ENCODE results near the gene PPIB. TPM values are rescaled to one million over a fixed set of nuclear protein-coding genes. Genes with fewer than 3 reads are reported as not detected.
"Not testable (repeated sequence)": the region's sequence is repeated elsewhere in the genome, so short reads cannot be mapped to it uniquely, and the experiment has no call there.

Gene PPIB
- total RNA-seq, 3 donors from 2014 or later (not counting 1 experiment from before 2014, with no cell fraction given) = 234 to 298 (median 251) TPM

DNA sequence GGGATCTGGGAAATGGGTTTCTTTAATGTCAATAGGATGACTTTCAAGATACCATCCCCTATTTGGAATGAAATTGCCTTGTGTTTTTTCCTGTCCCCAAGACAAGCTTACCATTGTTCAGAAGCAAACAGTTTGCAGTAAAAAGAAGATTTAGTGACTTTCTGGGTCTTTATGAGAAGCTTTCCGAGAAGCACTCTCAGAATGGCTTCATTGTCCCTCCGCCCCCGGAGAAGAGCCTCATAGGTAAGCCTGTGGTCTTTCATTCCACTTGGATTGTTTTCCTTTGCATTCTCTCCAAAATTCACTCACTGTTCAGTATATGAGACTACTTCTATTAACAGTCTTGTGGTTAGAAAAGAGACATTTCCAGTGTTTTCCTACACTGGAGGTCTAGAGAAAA is 36.8 kb downstream of the PPIB start:
- Histone ChIP-seq H3K4me3 (ENCODE audit: low read length) (no peak overlapping the region), H3K27me3 (ENCODE audit: control insufficient read depth, insufficient read depth, low read length) (no peaks in the 10 kb centered on the region), H3K4me1 (ENCODE audit: control insufficient read depth, insufficient read depth, low read length) (no peaks in the 10 kb centered on the region), H3K27ac (ENCODE audit: low read length) (no peak overlapping the region), H3K36me3 (ENCODE audit: control insufficient read depth, insufficient read depth, low read length) (peaks cover 85% of the 10 kb centered on the region), H3K9me3 (ENCODE audit: control insufficient read depth, insufficient read depth, low read length) (no peaks in the 10 kb centered on the region)
- TF ChIP-seq, protein P1, sequence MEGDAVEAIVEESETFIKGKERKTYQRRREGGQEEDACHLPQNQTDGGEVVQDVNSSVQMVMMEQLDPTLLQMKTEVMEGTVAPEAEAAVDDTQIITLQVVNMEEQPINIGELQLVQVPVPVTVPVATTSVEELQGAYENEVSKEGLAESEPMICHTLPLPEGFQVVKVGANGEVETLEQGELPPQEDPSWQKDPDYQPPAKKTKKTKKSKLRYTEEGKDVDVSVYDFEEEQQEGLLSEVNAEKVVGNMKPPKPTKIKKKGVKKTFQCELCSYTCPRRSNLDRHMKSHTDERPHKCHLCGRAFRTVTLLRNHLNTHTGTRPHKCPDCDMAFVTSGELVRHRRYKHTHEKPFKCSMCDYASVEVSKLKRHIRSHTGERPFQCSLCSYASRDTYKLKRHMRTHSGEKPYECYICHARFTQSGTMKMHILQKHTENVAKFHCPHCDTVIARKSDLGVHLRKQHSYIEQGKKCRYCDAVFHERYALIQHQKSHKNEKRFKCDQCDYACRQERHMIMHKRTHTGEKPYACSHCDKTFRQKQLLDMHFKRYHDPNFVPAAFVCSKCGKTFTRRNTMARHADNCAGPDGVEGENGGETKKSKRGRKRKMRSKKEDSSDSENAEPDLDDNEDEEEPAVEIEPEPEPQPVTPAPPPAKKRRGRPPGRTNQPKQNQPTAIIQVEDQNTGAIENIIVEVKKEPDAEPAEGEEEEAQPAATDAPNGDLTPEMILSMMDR (IDR thresholded peaks at IDR 0.05) = no peak
- H3K4me1 Mint-ChIP-seq = peaks cover 8 to 11% of the 10 kb centered on the region in 2 donors
- H3K36me3 Mint-ChIP-seq = peaks cover 28% of the 10 kb centered on the region
- H3K4me3 Mint-ChIP-seq = no peak overlapping the region
- intact Hi-C loops (cut with micrococcal nuclease) = no loop called here
- H3K27ac Mint-ChIP-seq = no peak overlapping the region
- H3K27me3 Mint-ChIP-seq (ENCODE audit: low read depth in 2 of 2) = no peaks in the 10 kb centered on the region
- whole genome bisulfite sequencing (ENCODE audit: insufficient coverage) = 64% methylated on average over 3 of the region's 3 CpGs
- ATAC-seq (no peak), DNase-seq (no peak)
- H3K9me3 Mint-ChIP-seq = no peaks in the 10 kb centered on the region

DNA sequence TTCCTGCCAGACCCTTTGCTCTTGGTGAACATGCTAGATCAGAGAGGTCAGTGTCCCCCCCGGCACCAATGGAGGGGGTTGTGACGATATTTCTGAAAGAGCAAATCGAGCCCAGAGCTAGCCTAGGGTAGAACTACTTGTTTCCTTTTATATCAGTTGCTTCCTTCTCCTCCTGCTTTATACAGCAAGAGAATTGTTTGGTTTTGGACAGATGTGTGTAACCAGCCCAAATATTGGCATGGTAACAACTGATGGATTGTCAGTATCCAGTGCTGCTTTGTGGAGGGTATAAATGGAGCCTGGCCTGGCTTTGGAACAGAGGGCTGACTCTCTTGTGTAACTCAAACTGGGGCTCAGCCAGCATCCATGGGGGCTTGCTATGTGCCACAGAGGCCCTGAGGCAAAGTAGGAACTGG is 39.9 kb downstream of the PPIB start:
- Mint-ChIP-seq H3K27me3 (ENCODE audit: low read depth in 2 of 2) (no peaks in the 10 kb centered on the region), H3K4me3 (no peak overlapping the region), H3K27ac (no peak overlapping the region), H3K36me3 (peaks cover 26% of the 10 kb centered on the region), H3K9me3 (no peaks in the 10 kb centered on the region), H3K4me1 (peaks cover 11 to 13% of the 10 kb centered on the region in 2 donors)
- 100% methylated on average over 2 of the region's 3 CpGs for WGBS (ENCODE audit: insufficient coverage)
- ATAC-seq (no peak), DNase-seq (no peak)
- H3K36me3 ChIP-seq (ENCODE audit: control insufficient read depth, insufficient read depth, low read length) = peaks cover 84% of the 10 kb centered on the region
- no peak overlapping the region for H3K4me3 ChIP-seq (ENCODE audit: low read length)
- H3K4me1 ChIP-seq (ENCODE audit: control insufficient read depth, insufficient read depth, low read length) = no peaks in the 10 kb centered on the region
- intact Hi-C loops (cut with micrococcal nuclease) = no loop called here
- H3K27ac ChIP-seq (ENCODE audit: low read length) = no peak overlapping the region
- TF ChIP-seq, protein P1 (IDR thresholded peaks at IDR 0.05) = no peak
- no peaks in the 10 kb centered on the region for H3K9me3 ChIP-seq (ENCODE audit: control insufficient read depth, insufficient read depth, low read length)
- no peaks in the 10 kb centered on the region for H3K27me3 ChIP-seq (ENCODE audit: control insufficient read depth, insufficient read depth, low read length)

DNA sequence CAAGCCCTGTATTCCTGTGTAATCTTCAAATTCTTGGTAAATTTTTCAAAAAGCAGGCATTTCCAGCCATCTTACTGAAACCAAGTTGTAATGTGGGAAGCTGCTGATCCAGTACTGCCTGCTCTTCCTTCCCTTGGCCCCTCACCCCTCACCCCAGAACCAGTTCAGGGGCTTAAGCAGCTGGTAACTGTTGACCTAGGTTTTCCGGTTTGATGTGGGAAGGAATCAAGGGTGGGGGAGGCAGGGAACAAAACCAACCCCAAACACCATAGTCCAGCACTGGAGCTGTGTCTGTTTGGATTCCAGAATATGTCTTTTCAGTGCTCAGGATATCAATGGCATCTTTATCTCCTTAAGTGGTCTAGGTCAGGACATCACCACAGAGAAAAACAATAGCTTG is 40.4 kb downstream of the PPIB start:
- H3K27me3 Mint-ChIP-seq (ENCODE audit: low read depth in 2 of 2) = no peaks in the 10 kb centered on the region
- WGBS (ENCODE audit: insufficient coverage) = 100% methylated on average over 1 of the region's 1 CpG
- H3K9me3 Mint-ChIP-seq = no peaks in the 10 kb centered on the region
- no peak for ATAC-seq
- Histone ChIP-seq H3K9me3 (ENCODE audit: control insufficient read depth, insufficient read depth, low read length) (no peaks in the 10 kb centered on the region), H3K4me3 (ENCODE audit: low read length) (no peak overlapping the region), H3K27me3 (ENCODE audit: control insufficient read depth, insufficient read depth, low read length) (no peaks in the 10 kb centered on the region), H3K27ac (ENCODE audit: low read length) (no peak overlapping the region), H3K36me3 (ENCODE audit: control insufficient read depth, insufficient read depth, low read length) (peaks cover 84% of the 10 kb centered on the region), H3K4me1 (ENCODE audit: control insufficient read depth, insufficient read depth, low read length) (no peaks in the 10 kb centered on the region)
- H3K4me3 Mint-ChIP-seq = no peak overlapping the region
- H3K36me3 Mint-ChIP-seq = peaks cover 22% of the 10 kb centered on the region
- TF ChIP-seq, protein P1 (IDR thresholded peaks at IDR 0.05) = no peak
- DNase-seq = no peak
- H3K27ac Mint-ChIP-seq = no peak overlapping the region
- H3K4me1 Mint-ChIP-seq = peaks cover 8 to 11% of the 10 kb centered on the region in 2 donors
- intact Hi-C loops (cut with micrococcal nuclease) = no loop called here

DNA sequence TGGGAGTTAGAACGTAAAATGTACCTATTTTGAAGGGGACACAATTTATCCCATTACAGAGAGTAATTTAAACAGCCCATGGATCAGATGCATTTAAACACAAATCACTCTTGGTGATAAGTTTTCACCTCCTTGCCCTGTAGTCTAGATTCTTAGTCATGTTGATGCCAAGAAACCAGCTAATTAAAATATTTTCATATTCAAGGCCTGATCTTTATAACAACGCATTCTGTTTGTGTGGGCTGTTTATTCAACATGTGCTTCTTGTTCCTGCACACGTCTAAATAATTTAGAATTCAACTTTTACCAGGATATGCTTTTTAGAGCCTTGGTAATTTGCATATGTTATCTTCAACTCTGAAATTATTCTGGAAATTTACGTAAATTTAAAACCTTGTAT is 41.2 kb downstream of the PPIB start:
- no peak for ATAC-seq
- H3K36me3 ChIP-seq (ENCODE audit: control insufficient read depth, insufficient read depth, low read length) = peaks cover 84% of the 10 kb centered on the region
- peaks cover 8 to 9% of the 10 kb centered on the region in 2 donors for H3K4me1 Mint-ChIP-seq
- TF ChIP-seq, protein P1 (IDR thresholded peaks at IDR 0.05) = no peak
- no peaks in the 10 kb centered on the region for H3K4me1 ChIP-seq (ENCODE audit: control insufficient read depth, insufficient read depth, low read length)
- 100% methylated on average over 3 of the region's 4 CpGs for WGBS (ENCODE audit: insufficient coverage)
- H3K36me3 Mint-ChIP-seq = peaks cover 16% of the 10 kb centered on the region
- no peaks in the 10 kb centered on the region for H3K27me3 Mint-ChIP-seq (ENCODE audit: low read depth in 2 of 2)
- H3K9me3 ChIP-seq (ENCODE audit: control insufficient read depth, insufficient read depth, low read length) = no peaks in the 10 kb centered on the region
- H3K27me3 ChIP-seq (ENCODE audit: control insufficient read depth, insufficient read depth, low read length) = no peaks in the 10 kb centered on the region
- H3K27ac ChIP-seq (ENCODE audit: low read length) = no peak overlapping the region
- H3K9me3 Mint-ChIP-seq = no peaks in the 10 kb centered on the region
- intact Hi-C loops (cut with micrococcal nuclease) = no loop called here
- no peak for DNase-seq
- no peak overlapping the region for H3K4me3 ChIP-seq (ENCODE audit: low read length)
- H3K27ac Mint-ChIP-seq = no peak overlapping the region
- H3K4me3 Mint-ChIP-seq = no peak overlapping the region

DNA sequence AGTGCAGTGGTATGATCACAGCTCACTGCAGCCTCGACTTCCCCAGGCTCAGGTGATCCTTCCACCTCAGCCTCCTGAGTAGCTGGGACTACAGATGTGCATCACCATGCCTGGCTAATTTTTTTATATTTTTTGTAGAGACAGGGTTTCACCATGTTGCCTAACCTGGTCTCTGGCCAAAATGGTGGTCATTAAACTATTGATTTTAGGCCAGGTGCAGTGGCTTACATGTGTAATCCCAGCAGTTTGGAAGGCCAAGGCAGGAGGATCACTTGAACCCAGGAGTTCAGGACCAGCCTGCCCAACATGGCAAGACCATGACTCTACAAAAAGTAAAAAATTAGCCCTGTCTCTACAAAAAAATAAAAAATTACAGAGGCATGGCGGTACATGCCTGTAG is 42.5 kb downstream of the PPIB start:
- H3K4me1 ChIP-seq (ENCODE audit: control insufficient read depth, insufficient read depth, low read length); H3K9me3 ChIP-seq (ENCODE audit: control insufficient read depth, insufficient read depth, low read length); DNase-seq; ATAC-seq; H3K4me1 Mint-ChIP-seq; H3K27me3 Mint-ChIP-seq (ENCODE audit: low read depth in 2 of 2); H3K4me3 ChIP-seq (ENCODE audit: low read length); H3K27me3 ChIP-seq (ENCODE audit: control insufficient read depth, insufficient read depth, low read length); H3K9me3 Mint-ChIP-seq; H3K27ac Mint-ChIP-seq; H3K4me3 Mint-ChIP-seq; H3K27ac ChIP-seq (ENCODE audit: low read length); intact Hi-C loops (cut with micrococcal nuclease): not testable (repeated sequence)
- peaks cover 16% of the 10 kb centered on the region for H3K36me3 Mint-ChIP-seq
- peaks cover 85% of the 10 kb centered on the region for H3K36me3 ChIP-seq (ENCODE audit: control insufficient read depth, insufficient read depth, low read length)
- WGBS (ENCODE audit: insufficient coverage) = 100% methylated on average over 2 of the region's 2 CpGs

Measured in natural killer cell (primary cell).